ENCODE data around the gene GZMM. TPM values are rescaled to one million over a fixed set of nuclear protein-coding genes. Genes with fewer than 3 reads are reported as not detected.

Gene GZMM
- total RNA-seq, 1 experiment from 2014 or later = 0.66 TPM

GRCh38 chr19:590396-590745, 46.5 kb downstream of the GZMM start:
- Histone ChIP-seq H3K9ac (ENCODE audit: extremely low read depth, insufficient read length, low read length) (no peak overlapping the region), H3K14ac (ENCODE audit: insufficient read depth, low read length) (no peak overlapping the region), H3K79me1 (ENCODE audit: insufficient read depth, low read depth, low read length, poor library complexity, severe bottlenecking) (no peaks in the 10 kb centered on the region), H3K79me2 (ENCODE audit: insufficient read depth, low read length) (no peaks in the 10 kb centered on the region), H2BK5ac (ENCODE audit: insufficient read length, low read length) (no peak overlapping the region), H4K5ac (ENCODE audit: insufficient read length, low read depth, low read length) (no peak overlapping the region), H4K91ac (ENCODE audit: insufficient read length, low read depth, low read length) (no peak overlapping the region), H3K4ac (ENCODE audit: low read depth, low read length) (no peak overlapping the region), H2BK15ac (ENCODE audit: low read depth, low read length) (no peak overlapping the region), H3K4me1 (ENCODE audit: insufficient read depth, low read length) (no peaks in the 10 kb centered on the region), H4K20me1 (ENCODE audit: control insufficient read depth, insufficient read depth, insufficient read length) (peaks cover 3% of the 10 kb centered on the region), H3K56ac (ENCODE audit: insufficient read length, low read depth, low read length) (no peak overlapping the region), H2BK20ac (ENCODE audit: low read depth, low read length, poor library complexity, severe bottlenecking) (no peak overlapping the region), H2AK5ac (ENCODE audit: insufficient read length, low read length) (no peak overlapping the region), H3K9me3 (ENCODE audit: control insufficient read depth, low read depth, low read length) (no peaks in the 10 kb centered on the region), H2AFZ (ENCODE audit: low read length) (no peak overlapping the region), H4K8ac (replicated peaks; ENCODE audit: insufficient read length, low read depth, low read length) (no peak overlapping the region), H3K23ac (ENCODE audit: insufficient read length, low read depth, low read length) (no peak overlapping the region), H3K18ac (ENCODE audit: insufficient read length, low read depth, low read length) (no peak overlapping the region), H3K27me3 (ENCODE audit: insufficient read depth, low read length) (peaks cover 12% of the 10 kb centered on the region; the same call in 1 of the 2 replicates), H3K23me2 (ENCODE audit: insufficient read length, low read depth, low read length, poor library complexity, severe bottlenecking) (no peaks in the 10 kb centered on the region), H3T11ph (ENCODE audit: low read length) (no peak overlapping the region), H3K4me2 (ENCODE audit: insufficient read depth, insufficient read length, low read length) (no peak overlapping the region), H3K27ac (ENCODE audit: insufficient read length, low read depth, low read length) (no peak overlapping the region), H2BK120ac (ENCODE audit: low read depth, low read length, poor library complexity, severe bottlenecking) (no peak overlapping the region), H2BK12ac (ENCODE audit: insufficient read length, low read depth, low read length) (no peak overlapping the region)
- WGBS (ENCODE audit: extremely low coverage, insufficient read length, low lambda C conversion rate) = no CpG with 5 or more reads among the region's 50 CpGs
- Mint-ChIP-seq H3K4me3 (peak overlapping the region; percentile 44 to 59; a peak in 3 of 5 replicates), H3K27ac (no peak overlapping the region), H3K4me1 (peaks cover 2 to 8% of the 10 kb centered on the region in 2 experiments; a peak in 1 of 4 replicates), H3K27me3 (ENCODE audit: low read depth) (peaks cover 52% of the 10 kb centered on the region), H3K9me3 (no peaks in the 10 kb centered on the region), H3K36me3 (ENCODE audit: insufficient read depth in 1 of 3, low read depth in 3 of 3) (no peaks in the 10 kb centered on the region)
- no peak for TF ChIP-seq CTCF (conservative IDR thresholded peaks at IDR 0.05)
- DNase-seq = no peak
